Measurements from ENCODE around the gene ADSL.

DNA sequence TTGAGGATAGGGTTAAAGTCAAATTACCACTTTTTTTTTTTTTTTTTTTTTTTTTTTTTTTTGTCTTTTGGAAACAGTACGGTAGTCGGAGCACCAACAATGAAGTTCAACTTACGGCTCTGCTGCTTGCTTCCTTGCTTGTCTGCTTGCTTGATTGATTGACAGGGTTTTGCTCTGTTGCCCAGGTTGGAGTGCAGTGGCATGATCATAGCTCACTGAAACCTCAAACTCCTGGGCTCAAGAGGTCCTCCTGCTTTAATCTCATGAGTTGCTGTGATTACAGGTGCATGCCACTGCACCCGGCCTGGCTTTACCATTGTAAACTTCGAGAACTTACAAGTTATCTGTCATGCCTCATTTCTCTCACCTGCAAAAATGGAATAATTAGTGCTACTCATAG, 29.8 kb downstream of the ADSL start:
- TF ChIP-seq, protein P1, sequence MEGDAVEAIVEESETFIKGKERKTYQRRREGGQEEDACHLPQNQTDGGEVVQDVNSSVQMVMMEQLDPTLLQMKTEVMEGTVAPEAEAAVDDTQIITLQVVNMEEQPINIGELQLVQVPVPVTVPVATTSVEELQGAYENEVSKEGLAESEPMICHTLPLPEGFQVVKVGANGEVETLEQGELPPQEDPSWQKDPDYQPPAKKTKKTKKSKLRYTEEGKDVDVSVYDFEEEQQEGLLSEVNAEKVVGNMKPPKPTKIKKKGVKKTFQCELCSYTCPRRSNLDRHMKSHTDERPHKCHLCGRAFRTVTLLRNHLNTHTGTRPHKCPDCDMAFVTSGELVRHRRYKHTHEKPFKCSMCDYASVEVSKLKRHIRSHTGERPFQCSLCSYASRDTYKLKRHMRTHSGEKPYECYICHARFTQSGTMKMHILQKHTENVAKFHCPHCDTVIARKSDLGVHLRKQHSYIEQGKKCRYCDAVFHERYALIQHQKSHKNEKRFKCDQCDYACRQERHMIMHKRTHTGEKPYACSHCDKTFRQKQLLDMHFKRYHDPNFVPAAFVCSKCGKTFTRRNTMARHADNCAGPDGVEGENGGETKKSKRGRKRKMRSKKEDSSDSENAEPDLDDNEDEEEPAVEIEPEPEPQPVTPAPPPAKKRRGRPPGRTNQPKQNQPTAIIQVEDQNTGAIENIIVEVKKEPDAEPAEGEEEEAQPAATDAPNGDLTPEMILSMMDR (IDR thresholded peaks at IDR 0.05): no peak
- TF ChIP-seq POLR2A (IDR thresholded peaks at IDR 0.05): no peak
- TF ChIP-seq POLR2AphosphoS5 (IDR thresholded peaks at IDR 0.05): no peak
